ENCODE results near the gene LSM7.

DNA sequence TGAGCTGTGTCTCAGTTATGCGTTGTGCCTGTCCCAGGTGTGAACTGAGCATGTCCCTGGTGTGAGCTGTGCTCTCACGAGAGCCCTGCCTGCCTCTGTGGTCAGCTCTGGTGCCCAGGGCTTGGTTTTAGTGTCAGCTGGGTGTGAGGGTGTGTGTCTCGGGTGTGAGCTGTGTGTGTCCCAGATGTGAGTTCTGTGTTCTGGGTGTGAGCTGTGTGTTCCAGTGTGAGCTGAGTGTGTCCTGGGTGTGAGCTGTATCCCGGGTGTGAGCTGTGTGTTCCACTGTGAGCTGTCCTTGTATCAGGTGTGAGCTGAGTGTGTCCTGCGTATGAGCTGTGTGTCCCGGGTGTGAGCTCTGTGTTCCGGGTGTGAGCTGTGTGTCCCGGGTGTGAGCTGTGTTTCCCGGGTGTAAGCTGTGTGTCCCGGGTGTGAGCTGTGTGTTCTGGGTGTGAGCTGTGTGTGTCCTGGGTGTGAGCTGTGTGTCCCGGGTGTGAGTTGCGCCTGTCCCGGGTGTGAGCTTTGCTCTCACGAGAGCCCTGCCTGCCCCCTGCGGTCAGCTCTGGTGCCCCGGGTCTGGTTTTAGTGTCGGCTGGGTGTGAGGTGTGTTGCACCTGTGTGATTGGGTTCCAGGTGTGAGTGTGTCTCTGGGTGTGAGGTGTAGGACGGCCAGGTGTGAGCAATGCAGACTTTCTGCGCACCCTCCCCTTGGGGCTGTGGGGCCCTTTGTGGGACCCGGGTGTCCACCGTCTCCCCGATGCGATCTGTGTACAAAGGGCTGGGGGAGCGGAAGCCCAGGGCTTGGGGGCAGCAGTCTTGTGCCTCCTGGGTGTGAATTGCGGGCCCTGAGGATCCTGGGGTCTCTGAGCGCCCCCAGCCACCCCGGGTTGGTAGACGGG lies 39.3 kb downstream of the LSM7 start:
- TF ChIP-seq CTCF (IDR thresholded peaks at IDR 0.05) (no peak), POLR2AphosphoS5 (IDR thresholded peaks at IDR 0.05) (no peak), POLR2A (IDR thresholded peaks at IDR 0.05) (no peak)

Data from breast epithelium (tissue), 3 donors.